OCI-LY3 (cell line): ENCODE data around the gene PON2.
"Not testable (repeated sequence)": the region's sequence is repeated elsewhere in the genome, so short reads cannot be mapped to it uniquely, and the experiment has no call there.

ENCODE experiments used
- H2AFZ ChIP-seq: fragments of 200-600, 300-600 bp; shearing (Covaris generic); 2 replicates; pipeline ENCODE4 v1.6.0; 2014; ENCODE audit warnings: antibody characterized with exemption, low read depth, low read length
- H3K27ac ChIP-seq: fragments of 200-600, 300-600 bp; sonication (generic); 2 replicates; pipeline ENCODE4 v1.5.1; 2014; ENCODE audit warnings: mild to moderate bottlenecking, low read length, moderate library complexity, mixed read lengths
- H3K27me3 ChIP-seq: fragments of 200-600, 300-600 bp; sonication (generic); 2 replicates; pipeline ENCODE4 v1.6.1; 2014; ENCODE audit warnings: low read depth, low read length, mixed read lengths
- H3K36me3 ChIP-seq: fragments of 200-600, 300-600 bp; sonication (generic); replicated peaks from 2 replicates; pipeline ENCODE3; 2014; ENCODE audit warnings: low read depth, low read length, mixed read lengths
- H3K4me1 ChIP-seq: fragments of 300-600, 200-600 bp; sonication (generic); 2 replicates; pipeline ENCODE4 v1.6.1; 2014; ENCODE audit warnings: low read length, mixed read lengths
- H3K4me2 ChIP-seq: fragments of 200-600, 300-600 bp; sonication (generic); 2 replicates; pipeline ENCODE4 v1.6.1; 2014; ENCODE audit warnings: low read length, mixed read lengths
- H3K4me3 ChIP-seq: fragments of 300-600, 200-600 bp; sonication (generic); 2 replicates; pipeline ENCODE4 v1.5.1; 2014; ENCODE audit warnings: antibody characterized with exemption, mild to moderate bottlenecking, low read length, moderate library complexity
- H3K79me2 ChIP-seq: fragments of 300-600, 200-600 bp; shearing (Covaris generic); 2 replicates; pipeline ENCODE4 v1.6.1; 2014; ENCODE audit warnings: mild to moderate bottlenecking, low read length, mixed read lengths
- H3K9ac ChIP-seq: fragments of 300-600, 200-600 bp; shearing (Covaris generic); 2 replicates; pipeline ENCODE4 v1.6.0; 2014; ENCODE audit warnings: mild to moderate bottlenecking, low read length, moderate library complexity
- H3K9me3 ChIP-seq: fragments of 200-600, 300-600 bp; shearing (Covaris generic); 2 replicates; pipeline ENCODE4 v1.6.1; 2014; ENCODE audit warnings: low read length, mixed read lengths; ENCODE audit not compliant: insufficient read depth
- H4K20me1 ChIP-seq: fragments of 200-600, 300-600 bp; sonication (generic); 2 replicates; pipeline ENCODE4 v1.6.1; 2016; ENCODE audit warnings: low read length, mixed read lengths; ENCODE audit not compliant: insufficient read depth
- CTCF ChIP-seq: fragments of 200-600, 300-600 bp; sonication (generic); IDR thresholded peaks from 2 replicates; pipeline ENCODE4 v1.5.1; 2014; ENCODE audit warnings: antibody characterized with exemption, low read length, low read depth
- EZH2phosphoT487 ChIP-seq: fragments of 200-600 bp; shearing (Covaris generic); IDR thresholded peaks from 2 replicates; pipeline ENCODE4 v1.6.1; 2018; ENCODE audit warnings: antibody characterized with exemption, mixed run types, low read depth

PON2 gene

DNA sequence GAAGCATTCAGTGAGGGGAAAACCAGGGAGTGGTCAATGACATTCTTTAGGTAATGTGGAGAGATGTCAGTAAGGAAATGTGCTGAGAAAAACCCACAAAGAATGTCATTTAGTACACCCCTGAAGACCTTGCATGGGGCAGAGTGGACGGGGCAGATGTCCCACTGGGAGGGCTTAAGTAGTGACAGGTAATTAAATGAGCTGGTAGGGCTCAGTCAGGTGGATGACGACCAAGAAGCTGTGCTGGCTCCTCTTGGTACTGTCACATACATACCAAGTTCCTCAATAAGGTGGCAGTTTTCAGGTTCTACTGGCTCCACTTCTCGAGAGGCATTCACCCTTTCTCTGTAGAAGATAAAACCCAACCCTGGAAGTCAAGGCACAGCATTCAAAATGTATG lies 40.5 kb downstream of the PON2 start:
- H2AFZ ChIP-seq: no peak overlapping the region
- no peaks in the 10 kb centered on the region for H3K4me1 ChIP-seq

DNA sequence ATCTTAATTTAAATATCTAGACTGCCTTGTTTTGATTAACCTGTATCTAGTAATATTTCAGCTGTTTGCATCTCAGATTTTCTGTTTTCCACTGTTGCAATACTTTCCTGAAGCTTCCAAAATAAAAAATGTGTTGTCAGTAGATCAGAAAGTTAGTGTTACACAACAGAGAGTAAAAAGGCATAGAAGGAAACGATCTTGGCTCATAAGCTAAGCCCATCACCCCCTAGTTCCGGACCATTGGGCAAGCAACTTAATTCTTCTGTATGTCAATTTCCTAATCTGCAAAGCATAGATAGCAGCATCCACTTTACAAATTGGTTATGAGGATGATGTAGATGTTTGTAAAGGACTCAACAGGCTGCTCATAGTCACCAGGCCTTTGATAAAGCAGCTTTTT lies 43.1 kb downstream of the PON2 start:
- Histone ChIP-seq H3K36me3 (no peaks in the 10 kb centered on the region), H2AFZ (no peak overlapping the region), H3K9ac (no peak overlapping the region), H3K4me1 (no peaks in the 10 kb centered on the region), H3K4me2 (no peak overlapping the region), H3K79me2 (no peaks in the 10 kb centered on the region), H3K4me3 (no peak overlapping the region), H4K20me1 (no peaks in the 10 kb centered on the region), H3K27ac (no peak overlapping the region), H3K9me3 (no peaks in the 10 kb centered on the region), H3K27me3 (no peaks in the 10 kb centered on the region)
- TF ChIP-seq EZH2phosphoT487 (no peak), CTCF (no peak)

More for the DNA sequence above, 40.5 kb downstream of the PON2 start:
- no peak overlapping the region for H3K4me2 ChIP-seq
- no peaks in the 10 kb centered on the region for H3K36me3 ChIP-seq
- no peak overlapping the region for H3K4me3 ChIP-seq
- no peaks in the 10 kb centered on the region for H3K9me3 ChIP-seq
- no peaks in the 10 kb centered on the region for H3K79me2 ChIP-seq
- no peaks in the 10 kb centered on the region for H3K27me3 ChIP-seq
- no peak overlapping the region for H3K27ac ChIP-seq
- no peaks in the 10 kb centered on the region for H4K20me1 ChIP-seq
- no peak overlapping the region for H3K9ac ChIP-seq
- no peak for TF ChIP-seq EZH2phosphoT487
- TF ChIP-seq CTCF: no peak

DNA sequence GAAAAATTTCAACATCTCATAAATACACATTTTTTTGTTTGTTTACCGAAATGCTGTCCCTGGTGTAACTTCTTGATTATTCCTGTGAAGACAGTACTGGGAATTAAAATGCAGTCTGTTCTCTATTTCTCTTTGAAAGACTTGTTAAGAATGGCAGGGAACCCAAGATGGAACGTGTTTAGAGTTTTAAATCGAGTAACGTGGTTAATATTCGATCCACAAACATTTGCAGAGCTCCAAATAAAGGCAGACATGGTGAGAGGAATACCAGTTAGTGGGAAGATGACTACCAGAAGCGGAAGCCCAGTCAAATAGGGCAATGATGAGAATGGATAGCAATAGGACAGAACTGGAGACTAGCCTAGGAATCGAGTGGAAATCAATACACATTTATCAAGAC lies 45.3 kb downstream of the PON2 start:
- Histone ChIP-seq H3K27me3 (no peaks in the 10 kb centered on the region), H3K27ac (no peak overlapping the region), H3K79me2 (no peaks in the 10 kb centered on the region), H3K4me1 (no peaks in the 10 kb centered on the region), H3K9me3 (no peaks in the 10 kb centered on the region), H3K4me3 (no peak overlapping the region), H4K20me1 (no peaks in the 10 kb centered on the region), H3K36me3 (no peaks in the 10 kb centered on the region), H3K4me2 (no peak overlapping the region), H2AFZ (no peak overlapping the region), H3K9ac (no peak overlapping the region)
- no peak for TF ChIP-seq EZH2phosphoT487

DNA sequence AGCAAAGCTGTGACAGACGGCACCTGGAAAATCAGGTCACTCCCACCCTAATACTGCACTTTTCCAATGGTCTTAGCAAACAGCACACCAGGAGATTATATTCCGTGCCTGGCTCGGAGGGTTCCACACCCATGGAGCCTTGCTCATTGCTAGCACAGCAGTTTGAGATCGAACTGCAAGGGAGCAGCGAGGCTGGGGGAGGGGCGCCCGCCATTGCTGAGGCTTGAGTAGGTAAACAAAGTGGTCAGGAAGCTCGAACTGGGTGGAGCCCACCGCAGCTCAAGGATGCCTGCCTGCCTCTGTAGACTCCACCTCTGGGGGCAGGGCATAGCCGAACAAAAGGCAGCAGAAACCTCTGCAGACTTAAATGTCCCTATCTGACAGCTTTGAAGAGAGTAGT lies 55.4 kb downstream of the PON2 start:
- not testable (repeated sequence) for H4K20me1 ChIP-seq, H3K36me3 ChIP-seq, H3K27ac ChIP-seq, H3K4me2 ChIP-seq, H3K79me2 ChIP-seq, H3K9me3 ChIP-seq, H3K9ac ChIP-seq, H3K27me3 ChIP-seq, H3K4me1 ChIP-seq, H3K4me3 ChIP-seq, H2AFZ ChIP-seq

DNA sequence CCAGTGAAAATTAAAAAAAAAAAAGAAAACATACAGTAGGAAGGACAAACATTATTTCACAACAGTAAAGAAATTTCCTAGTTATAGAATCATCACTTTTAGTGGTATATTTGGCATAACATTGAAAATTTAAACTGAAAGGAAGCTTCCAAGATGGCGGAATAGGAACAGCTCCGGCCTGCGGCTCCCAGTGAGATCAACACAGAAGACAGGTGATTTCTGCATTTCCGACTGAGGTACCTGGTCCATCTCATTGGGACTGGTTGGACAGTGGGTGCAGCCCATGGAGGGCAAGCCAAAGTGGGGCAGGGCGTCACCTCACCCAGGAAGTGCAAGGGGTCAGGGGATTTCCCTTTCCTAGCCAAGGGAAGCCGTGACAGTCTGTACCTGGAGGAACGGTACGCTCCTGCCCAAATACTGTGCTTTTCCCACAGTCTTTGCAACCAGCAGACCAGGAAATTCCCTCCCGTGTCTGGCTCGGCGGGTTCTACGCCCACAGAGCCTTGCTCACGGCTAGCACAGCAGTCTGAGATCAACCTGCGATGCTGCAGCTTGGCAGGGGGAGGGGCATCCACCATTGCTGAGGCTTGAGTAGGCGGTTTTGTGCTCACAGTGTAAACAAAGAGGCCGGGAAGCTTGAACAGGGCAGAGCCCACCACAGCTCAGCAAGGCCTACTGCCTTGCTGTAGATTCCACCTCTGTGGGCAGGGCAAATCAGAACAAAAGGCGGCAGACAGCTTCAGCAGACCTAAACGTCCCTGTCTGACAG lies 58.0 kb downstream of the PON2 start:
- Histone ChIP-seq H2AFZ (no peak overlapping the region), H3K9me3 (no peaks in the 10 kb centered on the region), H3K27ac (no peak overlapping the region), H3K4me1 (no peaks in the 10 kb centered on the region), H3K4me2 (no peak overlapping the region), H3K36me3 (no peaks in the 10 kb centered on the region), H3K9ac (no peak overlapping the region), H3K27me3 (no peaks in the 10 kb centered on the region), H3K4me3 (no peak overlapping the region), H3K79me2 (no peaks in the 10 kb centered on the region), H4K20me1 (no peaks in the 10 kb centered on the region)
- no peak for TF ChIP-seq CTCF
- no peak for TF ChIP-seq EZH2phosphoT487
